GM19372 (cell line): ENCODE measurements around the gene ZBTB21.
"Not testable (repeated sequence)": the region's sequence is repeated elsewhere in the genome, so short reads cannot be mapped to it uniquely, and the experiment has no call there.

Source experiments
- ATAC-seq: cut with Tn5 transposase; IDR thresholded peaks from one replicate; pipeline ENCODE4 v1.9.1; 2021; ENCODE audit warnings: mild to moderate bottlenecking, low read depth, moderate library complexity; ENCODE audit not compliant: unreplicated experiment

The ZBTB21 gene

DNA sequence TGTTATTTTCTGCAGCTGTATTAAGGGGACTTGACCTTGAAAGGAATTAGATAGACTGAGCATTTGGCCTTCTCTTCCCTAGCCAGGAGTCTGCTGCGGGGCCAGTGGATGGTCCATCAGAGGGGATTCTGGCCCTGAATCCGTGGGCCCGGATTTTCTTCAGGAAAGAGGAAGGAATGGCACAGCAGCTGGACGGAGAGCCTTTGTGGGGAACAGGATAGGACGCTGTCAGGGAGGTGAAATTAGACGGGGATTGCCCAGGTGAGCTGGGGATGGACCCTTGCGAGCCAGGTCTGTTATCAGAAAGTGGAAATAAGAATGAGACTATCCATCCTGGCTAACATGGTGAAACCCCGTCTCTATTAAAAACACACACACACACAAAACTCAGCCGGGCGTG, 54.6 kb downstream of the ZBTB21 start:
- no peak for ATAC-seq

DNA sequence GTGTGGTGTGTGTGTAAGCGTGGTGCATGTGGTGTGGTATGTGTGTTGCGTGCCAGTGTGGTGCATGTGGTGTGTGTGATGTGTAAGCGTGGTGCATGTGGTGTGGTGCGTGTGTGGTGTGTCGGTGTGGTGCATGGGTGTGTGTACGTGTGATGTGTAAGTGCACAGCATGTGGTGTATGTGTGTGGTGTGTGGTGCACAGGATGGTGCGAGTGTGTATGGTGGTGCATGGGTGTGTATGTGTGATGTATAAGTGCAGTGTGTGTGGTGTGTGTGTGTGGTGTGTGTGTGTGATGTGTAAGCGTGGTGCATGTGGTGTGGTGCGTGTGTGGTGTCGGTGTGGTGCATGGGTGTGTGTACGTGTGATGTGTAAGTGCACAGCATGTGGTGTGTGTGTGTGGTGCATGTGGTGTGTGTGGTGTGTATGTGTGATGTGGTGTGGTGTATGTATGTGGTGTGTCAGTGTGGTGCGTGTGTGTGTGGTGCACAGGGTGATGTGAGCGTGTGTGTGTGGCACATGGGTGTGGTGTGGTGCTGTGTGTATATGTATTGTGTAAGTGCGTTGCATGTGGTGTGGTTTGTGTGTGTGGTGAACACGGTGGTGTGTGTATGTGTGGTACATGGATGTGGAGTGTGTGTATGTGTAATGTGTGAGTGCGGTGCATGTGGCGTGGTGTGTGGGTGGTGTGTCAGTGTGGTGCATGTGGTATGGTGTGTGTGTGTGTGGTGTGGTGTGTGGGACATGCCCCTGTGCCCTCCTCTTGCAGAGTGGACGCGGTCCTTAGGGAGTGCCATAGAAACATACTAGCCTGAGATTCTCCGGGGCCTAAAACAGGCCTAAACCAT, 55.3 kb downstream of the ZBTB21 start:
- ATAC-seq, result no peak

DNA sequence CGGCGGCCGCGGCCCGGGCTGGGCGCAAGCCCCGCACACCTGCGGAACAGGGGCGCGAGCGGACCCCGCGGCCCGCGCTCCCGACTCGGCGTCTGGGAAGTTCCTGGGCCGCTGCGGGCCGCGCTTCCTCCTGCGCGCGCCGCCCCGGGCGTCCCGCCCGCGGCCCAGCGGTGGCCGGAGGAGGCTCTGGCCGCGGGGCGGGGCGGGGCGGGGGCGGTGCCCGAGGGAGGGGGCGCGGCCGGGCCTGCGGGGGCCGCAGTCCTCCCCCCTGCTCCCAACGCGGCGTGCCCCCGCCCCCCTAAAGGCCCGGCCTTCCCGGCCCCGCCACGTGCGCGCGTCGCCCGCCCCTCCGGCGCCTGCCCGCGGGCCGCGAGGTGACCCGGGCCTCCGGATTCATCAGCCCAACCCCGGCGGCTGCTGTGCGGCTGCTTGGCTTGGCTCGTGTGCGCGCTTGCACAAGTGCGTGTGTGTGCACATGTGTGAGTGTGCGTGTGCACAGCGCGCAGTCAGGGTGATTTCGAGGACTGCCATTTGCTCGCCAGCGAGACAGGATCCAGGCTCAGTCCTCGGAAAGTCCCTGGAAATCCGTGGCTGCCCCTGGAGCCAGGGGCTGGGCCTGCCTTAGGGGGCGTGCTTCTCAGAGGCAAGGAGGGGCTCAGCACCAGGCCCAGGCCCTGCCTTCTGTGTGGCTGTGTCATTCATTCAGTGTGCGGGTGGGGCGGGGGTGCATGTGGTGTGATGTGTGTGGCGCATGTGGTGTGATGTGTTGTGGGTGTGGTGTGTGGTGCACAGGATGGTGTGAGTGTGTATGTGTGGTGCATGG, 56.1 kb downstream of the ZBTB21 start, which contains the start of gene C2CD2:
Gene C2CD2 (minus strand): TSS at position 188 of the 823 bp plus-strand sequence. CDS start 370 bp downstream, outside the sequence.
- peak; percentile 61 for ATAC-seq

DNA sequence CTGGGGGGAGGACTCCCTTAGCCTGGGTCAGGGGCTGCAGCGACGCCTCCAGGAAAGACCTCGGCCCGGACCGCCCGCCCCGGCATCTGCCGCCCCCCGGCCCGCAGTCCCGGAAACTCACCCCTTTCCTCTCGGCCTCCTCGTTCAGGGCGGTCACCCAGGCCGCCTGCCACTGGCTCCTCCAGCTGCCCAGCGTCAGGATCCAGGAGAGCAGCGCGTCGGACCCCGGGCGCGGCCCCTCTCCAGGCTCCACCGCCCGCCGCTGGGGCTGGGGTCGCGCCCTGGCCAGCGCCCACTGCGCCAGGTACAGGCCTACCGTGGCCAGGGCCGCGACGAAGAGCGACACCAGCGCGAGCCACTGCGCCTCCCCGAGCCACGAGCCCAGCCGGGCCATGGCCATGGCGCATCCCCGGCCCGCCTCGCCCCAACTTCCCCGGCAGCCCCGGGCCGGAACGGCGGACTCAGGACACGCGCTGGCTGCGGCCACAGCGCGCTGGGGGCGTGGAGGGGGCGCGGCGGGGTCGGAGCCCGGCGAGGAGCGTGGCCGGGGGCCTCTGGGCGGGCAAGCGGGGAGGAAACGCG, 56.8 kb downstream of the ZBTB21 start:
- ATAC-seq, result peak; percentile 36

DNA sequence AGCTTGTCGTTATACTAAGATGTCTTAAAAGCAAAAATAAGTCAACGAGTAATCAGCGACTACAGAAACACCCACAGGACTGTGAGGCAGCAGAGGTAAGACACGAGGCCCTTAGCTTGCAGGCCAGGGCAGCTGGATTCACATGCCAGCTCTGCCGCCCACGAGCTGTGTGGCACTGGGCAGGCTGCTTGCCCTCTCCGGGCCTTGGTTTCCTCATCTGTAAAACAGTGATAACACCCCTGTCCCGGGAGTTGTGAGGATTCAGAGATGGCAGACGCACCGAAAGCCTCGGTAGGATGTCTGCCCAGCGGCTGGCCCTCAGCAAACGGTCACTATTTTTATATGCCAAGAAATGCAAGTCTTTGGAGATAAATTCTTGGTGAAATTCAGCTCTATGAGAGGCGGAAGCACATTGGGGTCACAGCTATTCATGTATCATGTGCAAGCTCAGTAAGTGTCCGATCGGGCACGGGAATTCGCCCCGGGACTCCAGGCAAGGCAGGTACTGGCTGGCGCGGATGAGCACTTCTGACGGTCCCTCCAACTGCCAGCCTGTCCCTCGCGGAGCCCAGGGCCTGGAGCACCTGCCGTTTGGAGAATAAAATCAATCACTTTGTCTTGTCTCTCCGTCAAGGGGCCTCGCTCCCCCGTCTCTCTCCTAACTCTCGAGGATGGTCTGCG, 57.5 kb downstream of the ZBTB21 start:
- no peak for ATAC-seq

DNA sequence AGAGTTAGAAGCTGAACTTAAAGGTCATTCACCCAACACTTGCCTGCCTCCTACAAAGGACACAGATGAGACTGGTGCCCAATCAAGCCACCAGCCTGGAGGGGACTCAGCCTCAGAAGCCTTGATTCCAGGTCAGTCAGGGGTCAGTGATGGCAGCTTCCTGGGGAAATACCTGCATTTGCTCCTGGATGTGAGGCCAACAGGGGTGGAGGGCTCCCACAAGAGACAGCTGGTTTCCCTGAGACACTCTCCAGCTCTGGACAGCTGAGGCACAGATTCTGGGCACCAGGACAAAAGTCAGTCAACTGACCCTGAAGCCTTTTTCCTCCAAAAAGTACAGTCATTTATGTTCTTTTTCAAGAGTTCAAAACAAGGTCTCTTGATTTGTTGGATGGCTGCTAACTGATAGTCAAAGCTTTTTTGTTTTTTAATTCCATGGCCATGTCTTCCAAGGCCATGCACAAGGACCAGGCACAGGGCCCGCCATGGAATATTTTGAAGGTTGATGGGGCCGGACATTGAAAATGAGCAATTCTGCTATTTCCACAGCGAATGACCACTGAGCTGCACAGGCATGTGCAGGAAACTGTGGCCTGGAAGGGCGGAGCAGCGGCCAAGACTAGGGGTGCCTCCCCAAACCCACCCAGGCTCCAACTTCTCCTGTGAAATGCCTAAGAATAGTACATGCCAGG, 58.1 kb downstream of the ZBTB21 start:
- no peak for ATAC-seq

DNA sequence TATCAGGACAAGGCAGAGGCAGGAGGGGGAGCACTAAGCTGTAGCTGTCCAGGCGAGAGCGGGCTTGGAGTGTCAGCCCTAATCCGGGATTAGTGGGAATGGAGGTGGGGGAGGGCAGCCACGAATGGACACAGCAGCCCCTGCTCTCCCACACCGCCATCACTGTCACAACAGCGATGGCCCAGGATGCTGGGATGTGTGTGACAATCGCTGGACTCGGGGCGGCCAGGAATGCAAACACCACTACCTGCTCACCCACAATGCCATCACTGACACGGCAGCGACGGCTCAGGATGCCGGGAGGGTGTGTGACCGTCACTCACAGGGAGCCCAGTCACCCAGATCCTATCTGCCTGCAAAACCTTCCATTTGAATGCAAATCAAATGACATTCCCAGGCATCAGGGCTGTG, 59.2 kb downstream of the ZBTB21 start:
- ATAC-seq, result no peak

DNA sequence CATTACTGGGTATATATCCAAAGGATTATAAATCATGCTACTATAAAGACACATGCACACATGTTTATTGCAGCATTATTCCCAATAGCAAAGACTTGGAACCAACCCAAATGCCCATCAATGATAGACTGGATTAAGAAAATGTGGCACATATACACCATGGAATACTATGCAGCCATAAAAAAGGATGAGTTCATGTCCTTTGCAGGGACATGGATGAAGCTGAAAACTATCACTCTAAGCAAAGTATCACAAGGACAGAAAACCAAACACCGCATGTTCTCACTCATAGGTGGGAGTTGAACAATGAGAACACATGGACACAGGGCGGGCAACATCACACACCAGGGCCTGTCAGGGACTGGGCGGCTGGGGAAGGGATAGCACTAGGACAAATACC, 60.5 kb downstream of the ZBTB21 start:
- ATAC-seq, result not testable (repeated sequence)

DNA sequence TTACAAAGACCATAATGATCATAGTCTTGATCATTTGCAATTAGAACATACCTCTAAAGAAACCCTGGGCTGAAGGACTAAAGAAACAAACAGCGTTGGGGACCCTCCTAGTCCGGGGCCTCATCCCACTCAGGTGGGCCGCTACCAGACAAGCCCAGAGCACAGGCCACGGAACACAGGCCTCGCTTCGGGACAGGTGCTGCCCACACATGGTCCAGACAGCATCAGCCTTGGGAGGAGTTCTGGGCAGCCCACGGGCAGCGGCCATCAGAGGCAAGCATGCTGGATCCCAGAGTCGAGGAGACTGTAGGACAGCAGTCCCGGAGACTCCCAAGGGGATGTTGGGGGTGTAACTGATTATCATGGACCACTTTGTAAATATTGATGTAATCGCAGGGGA, 61.3 kb downstream of the ZBTB21 start:
- ATAC-seq, result no peak

DNA sequence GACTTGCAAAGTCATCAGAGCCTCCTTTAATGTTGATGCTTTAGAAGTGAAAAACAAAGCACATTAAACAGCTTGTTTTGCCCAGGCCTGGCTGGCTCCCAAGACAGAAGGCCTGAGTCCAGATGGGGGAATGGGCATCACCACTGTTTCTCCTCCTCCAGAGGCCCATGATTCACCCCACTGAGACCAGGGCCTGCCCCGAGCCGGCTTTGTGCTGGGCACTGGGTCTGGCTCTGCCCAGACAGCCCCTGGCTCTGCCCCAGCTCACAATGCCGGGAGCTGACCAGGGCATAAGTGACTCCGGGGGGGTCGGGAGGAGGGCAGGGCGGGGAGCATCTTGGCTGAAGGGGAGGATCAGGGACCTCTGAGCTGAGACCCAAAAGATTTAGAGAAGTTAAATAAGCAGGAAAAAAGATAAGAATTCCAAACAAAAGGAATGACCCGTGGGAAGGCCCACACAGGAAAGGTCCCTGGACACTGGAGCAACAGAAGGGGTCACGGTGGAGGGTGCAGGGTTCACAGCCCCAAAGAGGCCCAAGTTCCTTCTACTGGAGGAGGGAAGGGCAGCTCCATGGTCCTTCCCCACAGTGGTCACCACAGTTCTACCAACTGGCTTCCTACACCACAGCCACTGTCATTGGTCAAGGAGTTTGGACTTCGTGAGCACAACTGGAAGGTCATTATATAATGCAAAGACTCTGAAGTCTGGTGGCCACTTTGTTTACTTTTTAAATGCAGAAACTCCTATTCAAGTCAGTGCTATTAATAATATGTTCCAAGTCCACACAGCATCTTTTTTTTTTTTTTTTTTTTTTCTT, 61.9 kb downstream of the ZBTB21 start:
- ATAC-seq, result no peak

DNA sequence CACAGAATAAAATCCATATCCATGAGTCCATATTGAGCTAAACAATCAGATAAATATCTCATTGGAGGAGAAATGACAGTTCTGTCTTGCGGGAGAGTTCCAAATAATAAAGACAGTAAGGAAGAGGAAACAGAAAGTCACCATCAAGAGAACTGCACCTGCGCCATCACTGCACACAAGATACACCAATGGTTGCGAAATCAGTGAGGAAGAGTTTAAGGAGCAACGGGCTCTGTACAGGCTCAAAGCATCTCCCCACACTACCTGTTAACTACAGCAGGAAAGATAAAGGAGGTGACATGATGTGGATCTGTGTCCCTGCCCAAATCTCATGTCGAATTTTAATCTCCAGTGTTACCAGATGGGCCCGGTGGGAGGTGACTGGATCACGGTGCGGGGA, 64.2 kb downstream of the ZBTB21 start:
- no peak for ATAC-seq

DNA sequence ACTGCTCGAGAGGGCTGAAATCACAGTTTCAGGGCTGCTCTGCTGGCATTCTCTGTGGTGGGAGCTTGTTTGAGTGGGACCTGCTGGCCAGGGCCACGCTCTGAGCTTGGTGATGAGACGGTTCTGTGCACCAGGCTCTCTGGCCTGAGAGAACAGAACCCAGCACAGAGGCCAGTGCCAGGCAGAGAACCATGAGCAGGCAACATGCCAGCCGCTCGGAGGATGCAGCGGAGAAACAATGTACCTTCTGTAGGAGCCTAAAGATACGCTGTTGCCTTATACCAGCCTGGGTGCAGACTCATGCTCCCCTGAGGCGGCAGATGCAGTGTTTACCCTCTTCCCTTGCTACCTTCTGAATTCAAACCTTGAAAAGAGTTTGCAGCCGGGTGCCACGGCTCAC, 66.3 kb downstream of the ZBTB21 start:
- ATAC-seq, result no peak

DNA sequence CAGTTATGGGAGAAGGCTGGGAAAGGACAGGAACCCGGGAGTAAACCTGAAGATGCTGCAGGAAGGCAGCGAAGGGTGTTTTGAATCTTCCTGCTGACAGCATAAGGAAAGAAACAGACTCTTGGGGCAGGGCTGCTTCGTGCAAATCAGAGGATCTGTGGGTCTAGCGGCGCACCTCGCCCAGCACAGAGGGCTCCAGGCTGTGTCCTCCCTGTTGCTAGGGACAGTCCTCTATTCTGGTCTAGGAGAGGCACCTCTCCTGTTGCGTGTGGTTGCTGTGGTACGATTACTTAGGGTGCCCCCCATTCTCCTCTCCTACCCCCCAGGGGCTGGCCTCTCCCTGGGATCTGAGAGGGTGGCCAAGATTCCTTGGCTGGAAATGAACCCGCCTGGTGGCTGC, 67.7 kb downstream of the ZBTB21 start:
- ATAC-seq, result no peak

DNA sequence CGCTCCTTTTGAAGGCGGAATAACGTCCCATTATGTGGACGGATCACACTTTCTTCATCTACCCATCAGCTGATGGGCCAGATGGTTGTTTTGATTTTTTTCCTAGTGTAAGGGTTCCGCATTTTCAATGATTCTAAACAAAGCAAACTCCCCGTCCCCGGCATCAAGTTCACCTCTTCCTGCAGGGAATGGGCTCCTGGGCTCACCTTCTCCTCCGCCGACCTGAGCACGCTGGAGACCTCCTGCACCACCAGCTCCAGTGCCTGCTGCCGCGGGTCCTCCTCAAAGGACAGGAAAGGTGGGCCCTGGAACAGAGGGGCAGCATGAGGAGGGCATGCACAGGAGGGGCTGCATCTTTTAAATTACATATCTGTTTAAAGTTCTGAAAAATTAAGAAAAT, 68.2 kb downstream of the ZBTB21 start:
- ATAC-seq, result no peak

DNA sequence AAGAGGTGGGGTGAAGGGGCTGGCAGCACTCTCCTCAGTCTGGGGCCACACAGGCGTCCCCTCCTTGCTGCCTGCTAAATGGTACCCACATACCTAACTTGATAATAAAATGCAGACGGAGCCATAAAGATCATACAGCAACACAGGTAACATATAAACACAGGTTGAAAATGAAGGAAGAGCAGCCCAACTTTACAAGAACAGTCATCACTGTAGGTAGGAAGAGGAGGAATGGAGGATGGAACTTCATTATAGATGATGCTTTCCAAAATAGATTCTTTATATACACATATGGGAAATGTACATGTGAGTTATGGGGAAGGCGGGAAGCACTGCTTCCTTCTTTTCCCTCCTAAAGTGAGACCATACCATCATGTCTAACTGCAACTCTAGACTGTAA, 69.7 kb downstream of the ZBTB21 start:
- no peak for ATAC-seq

DNA sequence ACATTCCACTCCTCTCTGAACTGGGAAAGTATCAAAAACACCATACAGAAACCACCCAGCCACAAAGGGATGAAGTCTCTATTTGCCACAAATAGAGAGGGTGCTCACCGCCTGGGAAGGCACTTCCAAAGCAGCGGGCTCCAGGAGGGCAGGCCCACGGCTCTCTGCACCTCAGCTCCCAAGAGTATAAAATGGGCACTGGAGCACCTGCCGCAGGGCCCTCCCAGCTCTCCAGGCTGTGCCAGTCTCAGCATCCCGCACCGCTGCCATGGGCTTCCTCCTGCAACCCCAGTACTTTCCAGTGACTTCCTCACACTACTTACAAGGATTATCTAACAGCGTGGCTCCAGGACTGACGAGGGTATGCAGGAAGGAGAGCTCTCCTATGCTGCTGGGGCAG, 70.8 kb downstream of the ZBTB21 start:
- no peak for ATAC-seq
